ENCODE results near the gene PLA2G4B.

- TF ChIP-seq CTCF (IDR thresholded peaks at IDR 0.05) (no peak), POLR2AphosphoS5 (IDR thresholded peaks at IDR 0.05) (no peak)
These were observed 16.8 kb downstream of the PLA2G4B start for GRCh38 chr15:41855261-41855961.

All from prostate gland (tissue), 2 donors.